Stimulated activated CD8-positive, alpha-beta memory T cell treated with anti-CD3 and anti-CD28 coated beads, Interleukin-7, amount 100 ng/mL, for 1 hour (primary cell): Measurements from ENCODE around the gene ZBED6.
"Not testable (repeated sequence)": the region's sequence is repeated elsewhere in the genome, so short reads cannot be mapped to it uniquely, and the experiment has no call there.

ENCODE experiments used
- DNase-seq, 2 donors: peaks; one replicate each; pipeline ENCODE4 v3.0.0-alpha.2; 2020; ENCODE audit warnings: low read depth in 2 of 2

Gene ZBED6, protein sequence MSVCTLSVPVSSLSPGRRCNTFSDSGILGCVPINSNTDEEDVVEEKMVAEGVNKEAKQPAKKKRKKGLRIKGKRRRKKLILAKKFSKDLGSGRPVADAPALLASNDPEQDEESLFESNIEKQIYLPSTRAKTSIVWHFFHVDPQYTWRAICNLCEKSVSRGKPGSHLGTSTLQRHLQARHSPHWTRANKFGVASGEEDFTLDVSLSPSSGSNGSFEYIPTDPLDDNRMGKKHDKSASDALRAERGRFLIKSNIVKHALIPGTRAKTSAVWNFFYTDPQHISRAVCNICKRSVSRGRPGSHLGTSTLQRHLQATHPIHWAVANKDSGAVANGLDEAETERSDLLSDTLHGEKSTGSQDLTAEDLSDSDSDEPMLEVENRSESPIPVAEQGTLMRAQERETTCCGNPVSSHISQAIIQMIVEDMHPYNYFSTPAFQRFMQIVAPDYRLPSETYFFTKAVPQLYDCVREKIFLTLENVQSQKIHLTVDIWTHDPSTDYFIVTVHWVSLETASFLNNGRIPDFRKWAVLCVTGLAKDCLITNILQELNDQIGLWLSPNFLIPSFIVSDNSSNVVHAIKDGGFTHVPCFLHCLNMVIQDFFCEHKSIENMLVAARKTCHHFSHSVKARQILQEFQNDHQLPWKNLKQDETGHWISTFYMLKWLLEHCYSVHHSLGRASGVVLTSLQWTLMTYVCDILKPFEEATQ (N-terminal part only)

GRCh38 chr1:203795441-203796235 is at the start of gene ZBED6, which contains the start of gene ZC3H11A:
ZBED6 (plus strand) TSS chr1:203795623; CDS start chr1:203797523, 1,900 bp downstream.
ZC3H11A (plus strand) TSS chr1:203795623; CDS start chr1:203817071, 21,448 bp downstream.
- DNase-seq = peak; percentile 94

DNA sequence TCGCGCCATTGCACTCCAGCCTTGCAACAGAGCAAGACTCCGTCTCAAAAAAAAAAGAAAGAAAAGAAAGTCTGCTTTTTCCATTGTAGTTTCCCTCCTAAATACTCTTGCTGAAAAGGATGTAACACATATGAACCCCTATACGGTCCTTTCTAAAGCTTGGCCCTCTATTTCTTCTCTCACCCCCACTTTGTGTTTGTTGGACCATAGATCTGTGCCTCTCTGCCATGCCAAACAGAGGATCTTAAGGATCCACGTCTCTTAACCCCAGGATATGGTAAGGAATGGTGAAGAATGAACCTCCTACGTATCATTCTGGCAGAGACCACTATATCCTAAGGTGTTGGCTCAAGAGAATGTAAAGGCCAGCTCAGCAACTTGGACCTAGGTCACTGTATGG is 49.1 kb upstream of the ZBED6 start:
- DNase-seq = no peak

- DNase-seq = no peak
Observed at GRCh38 chr1:203751051-203751450, 44.4 kb upstream of the ZBED6 start.

- not testable (repeated sequence) for DNase-seq
Observed at GRCh38 chr1:203751618-203752361, 43.6 kb upstream of the ZBED6 start.

- DNase-seq = no peak
Observed at GRCh38 chr1:203754455-203754864, 41.0 kb upstream of the ZBED6 start.

DNA sequence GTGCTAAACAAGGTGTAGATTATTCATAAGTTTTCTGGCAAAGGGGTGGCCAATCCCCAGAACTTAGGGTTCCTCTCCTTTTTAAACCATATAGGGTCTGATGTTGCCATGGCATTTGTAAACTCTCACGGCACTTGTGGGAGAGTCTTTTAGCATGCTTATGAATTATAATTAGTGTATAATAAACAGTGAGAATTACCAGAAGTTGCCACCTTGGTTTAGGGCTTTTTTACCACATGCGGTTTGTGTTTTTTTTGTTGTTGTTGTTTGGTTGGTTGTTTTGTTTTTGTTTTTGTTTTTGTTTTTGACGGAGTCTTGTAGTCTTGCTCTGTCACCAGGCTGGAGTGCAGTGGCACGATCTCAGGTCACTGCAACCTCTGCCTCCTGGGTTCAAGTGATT is 39.4 kb upstream of the ZBED6 start:
- DNase-seq = no peak

DNA sequence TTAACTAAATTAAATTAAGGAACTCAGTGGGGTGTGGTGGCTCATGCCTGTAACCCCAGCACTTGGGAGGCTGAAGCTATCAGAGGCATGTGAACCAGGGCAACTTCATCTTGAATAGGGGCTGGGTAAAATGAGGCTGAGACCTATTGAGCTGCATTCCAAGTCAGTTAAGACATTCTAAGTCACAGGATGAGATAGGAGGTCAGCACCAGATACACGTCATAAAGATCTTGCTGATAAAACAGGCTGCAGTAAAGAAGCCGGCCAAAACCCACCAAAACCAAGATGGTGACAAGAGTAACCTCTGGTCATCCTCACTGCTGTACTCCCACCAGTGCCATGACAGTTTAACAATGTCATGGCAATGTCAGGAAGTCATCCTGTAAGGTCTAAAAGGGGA is 36.7 kb upstream of the ZBED6 start:
- not testable (repeated sequence) for DNase-seq

DNA sequence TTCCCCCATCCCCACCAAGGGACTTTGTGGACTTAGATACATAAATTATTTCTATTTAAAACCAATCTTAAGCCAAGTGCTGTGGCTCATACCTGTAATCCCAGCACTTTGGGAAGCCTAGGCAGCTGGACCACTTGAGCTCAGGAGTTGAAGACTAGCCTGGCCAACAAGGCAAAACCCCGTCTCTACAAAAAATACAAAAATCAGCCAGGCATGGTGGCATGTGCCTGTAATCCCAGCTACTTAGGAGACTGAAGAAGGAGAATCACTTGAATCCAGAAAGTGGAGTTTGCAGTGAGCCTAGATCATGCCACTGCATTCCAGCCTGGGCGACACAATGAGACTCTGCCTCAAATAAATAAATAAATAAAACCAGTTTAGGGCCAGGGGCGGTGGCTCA is 34.9 kb upstream of the ZBED6 start:
- DNase-seq = no peak

DNA sequence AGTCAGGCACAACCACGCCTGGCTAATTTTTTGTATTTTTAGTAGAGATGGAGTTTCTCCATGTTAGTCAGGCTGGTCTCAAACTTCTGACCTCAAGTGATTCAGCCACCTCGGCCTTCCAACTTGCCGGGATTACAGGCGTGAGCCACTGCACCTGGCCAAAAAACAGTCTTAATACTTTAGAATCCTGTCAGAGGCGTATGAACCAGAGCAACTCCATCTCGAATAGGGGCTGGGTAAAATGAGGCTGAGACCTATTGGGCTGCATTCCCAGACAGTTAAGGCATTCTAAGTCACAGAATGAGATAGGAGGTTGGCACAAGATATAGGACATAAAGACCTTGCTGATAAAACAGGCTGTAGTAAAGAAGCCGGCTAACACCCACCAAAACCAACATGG is 33.5 kb upstream of the ZBED6 start:
- DNase-seq = not testable (repeated sequence)

GRCh38 chr1:203763505-203763904 is 31.9 kb upstream of the ZBED6 start:
- DNase-seq = no peak

- DNase-seq = no peak
Observed at GRCh38 chr1:203764105-203765028, 31.1 kb upstream of the ZBED6 start.

DNA sequence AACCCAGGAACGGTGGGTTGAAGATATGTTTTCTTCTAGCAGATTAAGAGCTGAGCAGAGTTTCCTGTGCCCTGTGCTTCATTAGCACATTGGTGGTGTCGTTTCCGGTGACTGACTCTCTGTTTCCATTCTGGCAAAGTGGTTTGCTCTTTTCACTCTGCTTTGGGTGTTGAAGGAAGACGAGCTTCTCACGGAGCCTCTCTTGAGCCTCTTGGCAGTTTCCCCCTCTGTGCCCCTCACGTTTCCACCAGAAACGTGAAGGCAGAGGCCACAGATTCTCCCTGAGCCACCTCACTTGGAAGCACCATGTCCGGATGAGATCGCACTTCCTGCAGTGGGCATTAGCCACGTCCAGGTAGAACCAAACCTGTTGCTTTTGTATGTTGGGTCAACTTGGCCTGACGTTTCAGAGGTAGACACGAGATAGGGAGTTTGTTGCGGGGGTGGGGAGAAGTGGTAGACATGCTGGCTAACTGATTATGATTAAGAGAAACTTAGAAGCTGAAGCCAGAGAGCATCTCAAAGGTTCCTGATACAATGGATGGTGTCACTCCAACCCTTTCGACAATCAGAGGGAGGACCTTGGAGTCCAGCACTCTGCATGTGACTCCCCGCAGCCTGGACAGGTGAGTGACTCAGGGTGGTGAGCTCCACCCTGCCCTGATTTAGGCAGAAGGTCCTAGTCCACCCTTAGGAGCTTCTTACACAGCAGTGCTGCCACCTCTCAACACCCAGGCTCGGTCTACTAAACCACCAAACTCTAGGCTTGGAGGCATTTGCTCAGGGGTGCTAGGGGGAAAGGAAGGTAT is 30.2 kb upstream of the ZBED6 start, which contains the start of gene LAX1:
Gene LAX1 (plus strand): TSS at position 155 of the 809 bp plus-strand sequence. CDS start 383 bp downstream, at position 538.
- peak; percentile 61 to 68 for DNase-seq

DNA sequence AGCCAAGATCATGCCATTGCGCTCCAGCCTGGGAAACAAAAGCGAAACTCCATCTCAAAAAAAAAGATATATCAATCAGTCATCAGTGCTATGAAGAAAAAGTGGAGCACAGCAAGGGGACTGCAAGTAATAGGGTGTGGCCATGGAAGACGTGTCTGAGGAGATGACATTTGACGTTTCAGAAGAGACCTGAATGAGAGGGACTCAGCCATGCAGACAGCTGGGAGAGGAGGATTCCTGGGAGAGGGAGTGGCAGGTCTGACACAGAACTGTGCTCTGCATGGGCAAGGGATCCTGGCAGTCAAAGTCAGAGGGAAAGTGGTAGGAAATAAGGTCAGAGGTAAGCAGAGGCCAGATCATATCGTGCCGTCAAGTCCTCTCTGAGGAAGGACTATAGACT is 27.2 kb upstream of the ZBED6 start:
- DNase-seq = no peak

- DNase-seq = no peak
Observed at GRCh38 chr1:203769505-203770343, 25.7 kb upstream of the ZBED6 start.

- DNase-seq = no peak
Observed at GRCh38 chr1:203771901-203772301, 23.5 kb upstream of the ZBED6 start.

DNA sequence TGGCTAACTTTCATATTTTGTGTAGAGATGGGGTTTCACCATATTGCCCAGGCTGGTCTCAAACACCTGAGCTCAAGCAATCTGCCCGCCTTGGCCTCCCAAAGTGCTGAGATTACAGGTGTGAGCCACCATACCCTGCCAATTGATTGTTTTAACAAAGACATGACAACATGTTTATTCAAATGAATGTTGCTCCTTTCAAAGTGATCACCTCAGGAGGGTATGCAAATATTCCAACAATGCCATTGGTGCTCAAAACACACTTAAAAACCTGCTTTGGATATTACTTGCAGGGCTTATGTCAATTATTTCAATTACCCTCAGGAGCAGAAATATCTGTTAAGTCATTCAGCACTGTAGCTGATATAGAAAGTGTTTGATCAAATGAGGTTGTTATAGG is 22.6 kb upstream of the ZBED6 start:
- no peak for DNase-seq

- no peak for DNase-seq
Observed at GRCh38 chr1:203776636-203777035, 18.8 kb upstream of the ZBED6 start.

- DNase-seq = no peak
Observed at GRCh38 chr1:203777596-203777995, 17.8 kb upstream of the ZBED6 start.
